GM20431 (cell line): ENCODE data around the gene PEX26.

Source experiments
- in situ Hi-C: fragments of 300-500 bp; cut with MseI, MboI; formaldehyde crosslinking; loops from one replicate; pipeline ENCODE4 v1.15.0; 2020; ENCODE audit warnings: low sequenced_read_pairs; ENCODE audit not compliant: unreplicated experiment

PEX26 gene

DNA sequence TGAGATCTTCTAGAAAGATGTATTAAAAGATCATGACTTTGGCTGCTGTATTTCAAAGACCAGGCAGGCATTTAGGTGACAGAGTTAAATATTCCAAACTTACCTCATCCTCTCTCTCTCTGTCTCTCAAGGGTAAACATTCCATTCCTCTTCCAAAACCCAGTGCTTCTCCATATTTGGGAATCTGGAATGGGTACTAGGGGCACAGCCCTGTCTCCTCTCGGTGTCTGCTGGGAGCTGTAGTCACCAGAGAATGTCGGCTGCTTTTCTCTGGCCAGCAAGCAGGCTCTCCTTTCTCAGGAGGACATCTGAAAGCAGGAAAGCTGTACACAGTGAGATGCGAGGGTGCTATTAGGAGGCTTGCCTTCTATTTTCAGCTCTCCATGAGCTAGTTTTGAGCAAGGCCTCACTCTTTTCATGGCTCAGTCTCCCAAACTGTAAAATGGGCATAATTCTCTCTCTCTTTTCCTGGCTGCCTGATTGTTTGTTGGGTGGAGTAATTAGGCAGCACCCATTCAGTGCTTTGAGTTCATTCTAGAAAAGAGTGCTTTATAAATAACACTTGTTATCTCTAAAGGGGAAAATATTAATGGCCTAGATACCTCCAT, 9.3 kb upstream of the PEX26 start:
- in situ Hi-C loops = loop anchor here (10.0 to 25.0 kb wide), 2 partner anchors 234 to 331 kb away; no protein-coding TSS in a partner anchor

DNA sequence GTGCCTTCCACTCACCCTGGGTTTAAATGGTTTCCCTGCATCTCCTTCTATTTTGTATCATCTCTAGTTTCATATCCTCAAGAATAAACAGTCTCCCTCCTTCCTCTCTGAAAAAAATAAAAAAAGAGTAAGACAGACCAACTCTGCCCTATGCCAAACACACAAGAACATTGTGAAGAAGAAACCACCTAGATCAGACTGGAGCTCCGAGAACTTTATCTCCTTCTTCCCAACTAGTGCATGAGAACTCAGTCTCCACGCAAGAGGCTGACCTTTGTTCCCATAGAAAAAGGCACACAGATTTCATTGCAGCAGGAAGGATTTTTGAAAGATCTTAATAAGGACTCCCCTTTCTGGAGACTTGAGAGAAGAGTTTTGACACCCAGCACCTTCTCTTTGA, 8.7 kb upstream of the PEX26 start:
- in situ Hi-C loops = loop anchor here (10.0 to 25.0 kb wide), 2 partner anchors 234 to 332 kb away; no protein-coding TSS in a partner anchor

DNA sequence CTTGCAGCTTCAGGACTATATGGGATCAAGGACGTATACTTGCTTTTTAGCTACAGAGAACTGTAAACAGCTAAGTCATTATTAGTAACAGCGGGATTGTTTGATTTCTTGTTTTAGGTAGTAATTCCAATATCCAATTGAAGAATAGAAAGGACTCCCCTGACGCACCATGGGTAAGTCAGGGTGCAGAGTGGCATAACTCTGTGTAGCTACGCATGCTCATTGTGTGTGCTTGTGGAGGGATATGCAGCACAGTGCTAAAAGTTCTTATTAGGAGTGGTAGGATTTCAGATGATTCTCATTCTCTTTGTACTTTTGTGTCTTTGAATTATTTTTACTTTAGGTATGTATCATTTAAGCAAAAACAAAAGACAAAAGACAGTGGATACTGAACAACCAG, 7.7 kb upstream of the PEX26 start:
- in situ Hi-C loops = loop anchor here (25.0 kb wide), 1 partner anchor 333 kb away; no protein-coding TSS in a partner anchor

DNA sequence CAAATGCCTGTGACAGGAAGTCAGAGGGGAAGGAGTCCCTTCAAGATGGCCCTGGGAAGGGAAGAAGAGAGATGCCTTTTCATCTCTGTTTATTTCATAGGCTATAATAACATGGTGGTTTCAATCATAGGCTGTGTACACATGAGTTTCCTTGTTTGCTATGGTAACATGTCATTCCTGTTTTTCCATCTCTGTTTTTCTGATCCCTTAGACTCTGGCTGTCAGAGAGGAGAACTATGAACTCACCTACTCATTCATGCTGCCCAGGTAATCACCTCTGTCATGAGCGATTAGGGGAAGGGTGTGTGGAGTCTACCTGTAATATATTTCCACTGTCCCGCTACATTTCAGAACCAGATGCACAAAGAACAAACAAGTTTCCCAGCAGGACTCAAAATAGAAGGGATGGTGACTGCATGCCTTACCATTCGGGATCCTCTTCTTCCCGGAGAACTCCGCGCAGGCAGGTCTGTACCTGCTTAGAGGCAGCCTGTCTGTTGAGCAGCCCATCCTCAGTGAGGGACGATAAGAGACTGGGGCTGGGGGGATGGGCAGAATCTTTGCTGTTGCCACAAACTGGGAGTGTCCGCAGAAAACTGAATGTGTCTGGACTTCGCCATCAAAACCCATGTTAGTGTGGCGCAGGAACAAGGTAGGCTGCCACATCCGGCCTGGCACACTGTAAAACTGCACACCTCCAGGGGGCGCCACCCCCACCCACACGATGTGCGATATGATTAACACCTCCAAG, 7.1 kb upstream of the PEX26 start:
- in situ Hi-C loops = loop anchor here (25.0 kb wide), 1 partner anchor 333 kb away; no protein-coding TSS in a partner anchor

DNA sequence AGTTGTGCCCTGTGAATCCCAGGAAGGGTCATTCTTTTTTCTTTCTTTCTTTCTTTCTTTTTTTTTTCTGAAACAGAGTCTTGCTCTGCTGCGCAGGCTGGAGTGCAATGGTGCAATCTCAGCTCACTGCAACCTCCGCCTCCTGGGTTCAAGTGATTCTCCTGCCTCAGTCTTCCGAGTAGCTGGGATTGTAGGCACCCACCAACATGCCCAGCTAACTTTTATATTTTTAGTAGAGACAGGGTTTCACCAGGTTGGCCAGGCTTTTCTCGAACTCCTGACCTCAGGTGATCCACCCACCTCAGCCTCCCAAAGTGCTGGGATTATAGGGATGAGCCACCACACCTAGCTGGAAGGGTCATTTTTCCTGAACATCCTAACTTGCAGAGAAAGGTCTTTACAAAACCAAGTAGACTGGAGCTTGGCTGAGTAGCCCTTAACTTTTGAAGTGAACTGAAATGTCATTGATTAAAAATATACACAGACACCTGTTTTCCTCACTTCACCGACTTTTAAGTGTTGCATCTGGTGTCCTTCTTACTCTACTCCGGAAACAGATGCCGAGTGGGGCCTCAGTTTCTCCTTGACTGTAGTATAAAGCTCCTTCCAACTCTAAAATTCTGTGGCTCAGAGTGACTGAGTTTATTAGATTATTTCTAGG, 6.4 kb upstream of the PEX26 start:
- in situ Hi-C loops = loop anchor here (25.0 kb wide), 1 partner anchor 334 kb away; no protein-coding TSS in a partner anchor

DNA sequence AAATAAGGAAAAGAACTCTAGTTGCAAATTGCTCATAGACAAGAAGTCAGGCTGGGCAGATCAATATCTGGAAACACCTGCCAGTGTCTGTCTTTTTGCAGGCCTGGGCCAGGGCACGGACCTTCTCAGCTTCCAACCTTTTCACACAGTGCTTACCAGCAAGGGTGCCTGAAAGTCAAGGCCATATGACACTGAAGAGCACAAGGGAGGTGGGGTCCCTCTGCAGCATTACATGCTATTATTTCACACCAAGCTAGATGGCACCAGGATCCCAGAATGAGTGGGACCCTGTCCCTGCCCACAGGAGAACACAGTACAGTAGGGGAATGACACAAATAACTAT, 5.9 kb upstream of the PEX26 start:
- in situ Hi-C loops = loop anchor here (25.0 kb wide), 1 partner anchor 335 kb away; no protein-coding TSS in a partner anchor

DNA sequence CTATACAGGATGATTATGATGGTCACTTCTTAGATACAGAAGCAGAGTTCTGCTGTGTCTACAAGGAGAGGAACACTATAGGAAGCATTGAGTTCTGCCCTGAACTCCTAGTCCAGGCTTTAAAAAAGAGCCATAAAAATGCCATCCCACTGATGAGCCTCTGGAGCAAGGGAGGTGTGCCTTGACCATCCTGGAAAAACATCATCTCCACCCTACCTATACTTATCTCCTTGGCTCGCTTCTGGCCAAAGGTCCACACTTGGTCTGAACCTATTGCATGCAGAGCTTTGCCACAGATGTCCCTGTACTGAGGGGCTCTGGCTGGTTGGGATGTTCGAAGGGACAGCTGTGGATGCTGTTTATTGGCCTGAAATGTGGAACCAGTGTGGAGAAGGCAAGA, 4.3 kb upstream of the PEX26 start:
- in situ Hi-C loops = loop anchor here (25.0 kb wide), 1 partner anchor 336 kb away; no protein-coding TSS in a partner anchor

DNA sequence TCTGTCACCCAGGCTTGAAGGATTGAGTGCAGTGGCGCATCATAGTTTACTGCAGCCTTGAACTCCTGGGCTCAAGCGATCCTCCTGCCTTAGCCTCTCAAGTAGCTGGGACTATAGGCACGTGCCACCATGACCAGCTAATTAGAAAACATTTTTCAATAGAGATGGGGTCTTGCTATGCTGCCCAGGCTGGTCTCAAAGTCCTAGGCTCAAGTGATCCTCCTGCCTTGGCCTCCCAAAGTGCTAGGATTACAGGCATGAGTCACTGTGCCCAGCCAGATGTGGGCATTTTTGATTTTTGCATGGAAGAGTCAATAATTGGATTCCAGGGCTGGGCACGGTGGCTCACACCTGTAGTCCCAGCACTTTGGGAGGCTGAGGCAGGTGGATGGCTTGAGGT, 3.9 kb upstream of the PEX26 start:
- in situ Hi-C loops = loop anchor here (25.0 kb wide), 1 partner anchor 337 kb away; no protein-coding TSS in a partner anchor

DNA sequence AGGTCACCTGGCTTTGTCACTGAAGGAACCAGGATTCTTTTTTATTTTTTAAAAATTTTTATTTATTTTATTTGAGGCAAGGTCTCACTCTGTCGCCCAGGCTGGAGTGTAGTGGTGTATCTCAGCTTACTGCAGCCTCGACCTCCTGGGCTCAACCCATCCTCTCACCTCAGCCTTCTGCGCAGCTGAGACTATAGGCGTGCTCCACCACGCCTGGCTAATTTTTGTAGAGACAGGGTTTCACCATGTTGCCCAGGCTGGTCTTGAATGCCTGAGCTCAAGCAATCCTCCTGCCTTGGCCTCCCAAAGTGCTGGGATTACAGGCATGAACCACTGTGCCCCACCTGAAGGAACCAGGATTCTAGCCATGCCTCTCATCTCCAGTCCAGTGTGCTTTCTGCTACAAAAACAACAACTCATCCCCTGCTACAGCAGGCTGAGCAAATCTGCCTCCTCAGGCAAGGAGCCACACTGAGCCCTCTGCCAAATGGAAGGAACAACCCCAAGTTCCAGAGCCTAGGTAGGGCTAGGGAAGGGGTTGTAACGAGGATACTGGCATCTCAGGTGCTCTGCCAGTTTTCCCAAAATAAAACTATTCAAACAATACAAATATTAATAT, 2.6 kb upstream of the PEX26 start:
- in situ Hi-C loops = no loop called here

DNA sequence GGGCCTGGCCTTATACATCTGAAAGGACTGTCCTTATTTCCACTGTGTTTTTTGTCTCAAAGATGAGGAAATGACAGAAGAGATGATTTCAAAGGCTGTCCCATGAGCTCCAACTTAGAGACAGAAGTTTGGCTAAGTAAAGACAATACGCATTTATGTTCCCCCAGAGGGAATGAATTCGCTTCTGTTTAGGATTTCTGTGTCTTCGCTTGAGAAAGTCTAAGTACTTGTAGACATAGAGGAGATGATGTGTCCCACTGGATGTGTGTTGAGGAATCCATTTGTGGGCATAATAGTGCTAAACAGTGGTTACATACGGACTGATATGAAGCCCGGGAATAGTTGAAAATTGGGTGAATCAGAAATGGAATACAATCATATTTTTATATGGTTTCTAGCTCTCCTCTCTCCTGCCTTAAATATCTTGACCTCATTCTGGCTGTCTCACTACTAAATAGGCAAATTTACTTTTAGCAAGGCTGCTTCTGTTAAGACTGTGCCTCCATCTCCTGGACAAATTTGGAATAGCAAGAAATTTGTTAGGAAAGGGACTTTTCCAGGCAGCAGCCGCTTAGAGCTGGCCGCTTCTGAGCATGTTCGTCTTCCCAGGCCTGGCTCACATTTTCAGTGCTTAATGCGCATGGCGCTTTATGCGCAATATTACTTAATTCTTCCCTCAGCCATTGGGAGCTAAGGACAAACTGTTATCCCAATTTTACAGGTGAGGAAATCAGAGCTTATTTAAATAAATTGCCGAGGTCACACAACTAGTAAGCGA, 1.9 kb upstream of the PEX26 start:
- in situ Hi-C loops = no loop called here

DNA sequence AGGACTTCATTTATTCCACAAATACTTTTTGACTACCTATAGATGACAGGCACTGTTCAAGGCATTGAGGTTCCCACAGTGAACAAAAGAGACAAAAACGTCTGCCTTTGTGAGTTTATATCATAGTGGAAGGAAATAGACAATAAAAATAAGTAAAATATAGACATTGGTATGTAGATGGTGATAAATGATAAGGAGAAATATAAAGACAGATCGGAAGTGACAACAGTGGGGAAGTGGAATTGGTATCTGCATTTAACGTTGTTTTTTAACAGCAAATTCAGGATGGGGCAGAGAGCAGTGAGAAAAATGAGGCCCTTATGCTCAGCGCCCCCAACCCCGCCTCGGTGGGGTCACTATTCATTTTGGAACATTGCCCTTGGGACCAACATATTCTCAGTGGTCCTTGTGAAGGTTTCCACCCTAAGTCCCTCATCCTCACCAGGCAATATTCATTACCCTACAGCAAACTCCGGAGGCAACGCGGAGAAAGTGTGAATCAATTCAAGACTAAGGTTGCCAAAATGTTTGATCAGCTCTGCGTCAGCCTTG, 627 bp upstream of the PEX26 start:
- in situ Hi-C loops = no loop called here

DNA sequence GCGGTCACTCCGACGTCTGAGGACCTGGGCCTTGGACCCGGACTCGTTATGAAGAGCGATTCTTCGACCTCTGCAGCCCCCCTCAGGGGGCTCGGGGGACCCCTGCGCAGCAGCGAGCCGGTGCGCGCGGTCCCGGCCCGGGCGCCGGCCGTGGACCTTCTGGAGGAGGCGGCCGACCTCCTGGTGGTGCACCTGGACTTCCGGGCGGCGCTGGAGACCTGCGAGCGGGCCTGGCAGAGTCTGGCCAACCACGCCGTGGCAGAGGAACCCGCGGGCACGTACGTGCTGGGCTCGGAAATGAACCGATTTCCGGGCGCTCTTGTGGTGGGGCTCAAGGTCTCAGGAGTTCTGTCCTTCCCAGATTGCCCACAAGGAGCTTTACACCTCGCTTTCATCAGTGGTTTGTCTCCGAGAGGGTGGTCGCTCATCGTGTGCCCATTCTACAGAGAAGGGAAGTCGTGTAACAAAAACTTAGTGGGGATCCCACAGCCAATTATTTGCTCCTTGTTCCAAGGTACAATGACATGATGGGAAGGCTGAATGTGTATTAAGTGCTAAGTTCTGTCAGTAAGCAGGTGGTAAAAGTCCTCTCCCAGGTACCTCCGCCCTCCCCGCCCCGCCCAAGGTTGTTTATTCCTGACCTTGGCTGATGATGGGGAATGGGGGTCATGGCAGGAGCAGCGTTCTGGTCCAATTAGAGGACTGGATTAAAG, 695 bp downstream of the PEX26 start:
- in situ Hi-C loops = no loop called here

DNA sequence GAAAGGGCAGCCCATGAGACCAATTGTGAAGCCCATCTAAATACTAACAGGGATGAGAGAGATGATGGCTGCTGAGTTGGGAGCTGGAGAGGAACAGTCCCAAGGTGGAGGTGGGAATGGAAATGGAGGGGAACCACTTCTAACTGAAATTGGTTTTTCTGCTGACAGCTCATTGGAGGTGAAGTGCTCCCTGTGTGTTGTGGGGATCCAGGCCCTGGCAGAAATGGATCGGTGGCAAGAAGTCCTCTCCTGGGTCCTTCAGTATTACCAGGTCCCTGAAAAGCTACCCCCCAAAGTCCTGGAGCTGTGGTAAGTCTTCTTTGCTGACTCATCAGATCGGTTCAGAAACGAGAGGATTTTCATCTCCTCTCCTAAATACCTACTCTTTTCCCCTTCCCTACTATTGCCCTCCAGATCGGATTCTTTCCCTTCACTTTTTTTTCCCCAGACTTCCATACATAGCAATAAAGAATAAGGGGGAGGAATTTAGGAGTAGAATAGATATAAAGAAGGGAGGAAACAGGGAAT, 2.0 kb downstream of the PEX26 start:
- in situ Hi-C loops = no loop called here

DNA sequence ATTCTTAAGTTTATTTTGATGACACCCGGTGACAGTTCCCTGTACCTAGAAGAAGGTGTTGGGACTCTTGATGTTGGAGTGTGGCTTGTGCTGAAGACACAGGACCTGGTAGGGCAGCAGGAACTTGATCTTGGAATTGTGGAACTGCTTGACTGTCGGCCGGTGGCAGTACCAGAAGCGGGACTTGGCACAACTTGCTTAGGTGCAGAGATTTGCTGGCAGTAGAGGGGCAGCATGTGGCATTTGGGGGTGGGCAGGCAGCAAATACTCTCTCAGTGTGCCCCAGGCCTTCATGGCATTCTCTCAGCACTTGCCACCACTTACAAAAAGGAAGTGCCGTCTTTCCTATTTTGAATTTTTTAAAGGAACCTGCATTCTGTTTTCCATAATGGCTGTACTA, 3.6 kb downstream of the PEX26 start:
- in situ Hi-C loops = no loop called here

DNA sequence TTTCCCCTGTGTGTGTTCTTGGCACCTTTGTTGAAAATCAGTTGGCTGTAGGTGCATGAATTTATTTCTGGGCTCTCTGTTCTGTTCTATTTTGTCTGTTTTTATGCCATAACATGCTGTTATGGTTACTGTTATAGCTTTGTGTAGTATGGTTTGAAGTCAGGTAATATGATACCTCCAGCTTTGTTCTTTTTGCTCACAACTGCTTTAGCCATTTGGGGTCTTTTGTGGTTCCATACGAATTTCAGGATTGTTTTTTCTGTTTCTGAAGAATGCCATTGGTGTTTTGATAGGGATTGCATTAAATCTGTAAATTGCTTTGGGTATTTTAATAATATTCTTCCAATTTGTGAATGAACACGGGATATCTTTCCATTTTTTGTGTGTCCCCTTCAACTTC, 4.7 kb downstream of the PEX26 start:
- in situ Hi-C loops = no loop called here

DNA sequence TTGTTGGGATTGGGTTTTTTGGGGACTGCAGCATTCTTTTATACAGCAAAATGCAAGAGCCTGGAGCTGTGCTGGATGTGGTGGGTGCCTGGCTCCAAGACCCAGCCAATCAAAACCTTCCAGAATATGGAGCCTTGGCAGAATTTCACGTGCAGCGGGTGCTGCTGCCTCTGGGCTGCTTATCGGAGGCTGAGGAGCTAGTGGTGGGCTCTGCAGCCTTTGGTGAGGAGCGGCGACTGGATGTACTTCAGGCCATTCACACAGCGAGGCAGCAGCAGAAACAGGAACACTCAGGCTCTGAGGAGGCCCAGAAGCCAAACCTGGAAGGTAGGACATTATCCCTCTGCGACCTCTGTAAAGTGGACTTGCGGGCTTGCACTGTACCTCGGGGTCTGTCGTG, 5.6 kb downstream of the PEX26 start:
- in situ Hi-C loops = no loop called here

DNA sequence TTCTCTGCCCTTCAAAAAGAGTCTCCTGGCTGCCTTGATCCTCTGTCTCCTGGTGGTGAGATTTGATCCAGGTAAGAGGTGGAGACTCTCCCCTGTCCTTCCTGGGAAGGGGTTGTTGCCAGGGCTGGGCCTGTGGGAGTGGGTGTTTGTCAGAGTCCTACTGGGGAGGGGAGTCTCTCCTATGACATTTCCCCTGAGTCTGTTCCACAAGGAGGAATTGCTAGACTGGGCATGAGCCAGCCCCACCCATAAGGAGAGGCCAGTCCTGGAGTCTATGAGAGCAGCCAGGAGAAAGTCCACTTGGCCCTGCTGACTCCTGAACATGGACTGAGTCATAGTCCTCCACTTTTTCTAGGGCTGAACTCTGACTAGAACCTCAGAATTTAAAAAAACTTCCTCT, 7.4 kb downstream of the PEX26 start:
- in situ Hi-C loops = no loop called here

DNA sequence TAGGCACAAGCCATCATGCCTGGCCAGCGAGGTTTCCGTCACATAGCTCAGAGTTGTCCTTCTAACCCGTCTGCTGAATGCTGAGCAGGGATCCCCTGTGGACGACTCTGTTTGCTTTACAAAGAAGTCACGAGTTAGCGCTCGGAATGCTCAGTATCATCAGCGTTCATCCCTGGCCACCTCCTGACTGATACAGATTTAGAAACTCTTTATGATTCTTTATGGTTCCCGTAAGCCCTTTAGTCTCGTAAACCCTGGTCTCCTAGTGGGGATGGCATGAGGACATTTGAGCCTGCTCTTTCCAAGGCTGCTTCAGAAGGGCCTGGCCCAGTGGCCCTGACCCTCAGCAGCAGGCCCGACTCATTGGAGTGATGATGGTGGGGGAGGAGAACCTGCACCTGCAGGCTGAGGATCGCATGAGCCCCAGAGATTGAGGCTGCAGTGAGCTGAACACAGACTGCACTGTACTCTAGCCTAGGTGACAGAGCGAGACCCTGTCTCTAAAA, 9.6 kb downstream of the PEX26 start:
- in situ Hi-C loops = no loop called here
